HepG2 (cell line): Measurements from ENCODE around the gene TPPP3. TPM values are rescaled to one million over a fixed set of nuclear protein-coding genes. Genes with fewer than 3 reads are reported as not detected.

Source experiments
- PCBP1 ChIP-seq: fragments of 200-400 bp; formaldehyde crosslinking; IDR thresholded peaks from 2 replicates; pipeline ENCODE4 v1.6.1; 2017; ENCODE audit warnings: mild to moderate bottlenecking, low read depth, low read length, borderline replicate concordance
- RBM39 ChIP-seq: fragments of 200-400 bp; formaldehyde crosslinking; IDR thresholded peaks from one replicate; pipeline ENCODE4 v1.6.1; 2018; ENCODE audit warnings: antibody characterized with exemption, mild to moderate bottlenecking, low read depth, low read length; ENCODE audit not compliant: poor library complexity, severe bottlenecking
- SIN3A ChIP-seq: IDR thresholded peaks from 2 replicates; pipeline ENCODE4 v1.6.1; 2011; ENCODE audit warnings: low read depth, mild to moderate bottlenecking, control low read depth, low read length, borderline replicate concordance
- SP5 ChIP-seq: IDR thresholded peaks from 2 replicates; pipeline ENCODE4 v1.6.1; 2016; ENCODE audit warnings: low read depth, borderline replicate concordance
- ZFP41 ChIP-seq: sonication (generic); formaldehyde crosslinking; IDR thresholded peaks from 2 replicates; pipeline ENCODE4 v1.4.0; 2020; ENCODE audit warnings: mild to moderate bottlenecking, missing genetic modification reagents, borderline replicate concordance
- ZNF343 ChIP-seq: sonication (generic); formaldehyde crosslinking; IDR thresholded peaks from 2 replicates; pipeline ENCODE4 v1.4.0; 2020; ENCODE audit warnings: mild to moderate bottlenecking, missing genetic modification reagents
- ZNF362 ChIP-seq: sonication (generic); formaldehyde crosslinking; IDR thresholded peaks from 2 replicates; pipeline ENCODE4 v1.4.0; 2020; ENCODE audit warnings: missing genetic modification reagents, mild to moderate bottlenecking, borderline replicate concordance
- ZNF431 ChIP-seq: sonication (generic); formaldehyde crosslinking; IDR thresholded peaks from 2 replicates; pipeline ENCODE4 v1.9.0; 2022; ENCODE audit warnings: missing genetic modification reagents, low read depth, mild to moderate bottlenecking, borderline replicate concordance
- ZNF543 ChIP-seq: sonication (generic); formaldehyde crosslinking; IDR thresholded peaks from 2 replicates; pipeline ENCODE4 v1.4.0; 2020; ENCODE audit warnings: mild to moderate bottlenecking, missing genetic modification reagents
- ZNF546 ChIP-seq: sonication (generic); formaldehyde crosslinking; conservative IDR thresholded peaks from 2 replicates; pipeline ENCODE4 v1.8.1; 2023; ENCODE audit warnings: mild to moderate bottlenecking, missing genetic modification reagents
- ZNF574 ChIP-seq: sonication (generic); formaldehyde crosslinking; IDR thresholded peaks from 2 replicates; pipeline ENCODE4 v1.4.0; 2020; ENCODE audit warnings: missing genetic modification reagents
- polyA plus RNA-seq, 8 experiments: library from polyadenylated mRNA; depleted of rRNA in 3 of 8; stranded (reverse) in 7 of 8; unstranded in 1 of 8; fragments of >200 nt; fragmentation: Illumina TruSeq in 4 of 8; extraction: Trizol in 4 of 8; gene quantifications; 2 replicates each; pipeline versions ENCODE4 v1.2.1 to v1.2.3, GENCODE V29; 2011 to 2016; ENCODE audit warnings: low read depth in 4 of 8, missing spikeins in 1 of 8, mixed read lengths in 1 of 8; ENCODE audit not compliant: insufficient read depth in 1 of 8
- total RNA-seq, 5 experiments: library from RNA; depleted of rRNA; stranded (reverse); fragments of >200 nt; fragmentation: Illumina TruSeq; extraction: Trizol; gene quantifications; 2 replicates each; pipeline ENCODE4 v1.2.3, GENCODE V29; 2016; ENCODE audit warnings: low read depth in 1 of 5
- TF ChIP-seq, protein P1 (sequence below): sonication (generic); formaldehyde crosslinking; IDR thresholded peaks from one replicate; pipeline ENCODE4 v1.5.1; 2020; ENCODE audit warnings: mild to moderate bottlenecking, missing genetic modification reagents; ENCODE audit errors: not compliant biosample characterization

The TPPP3 gene
- total and polyA plus RNA-seq, 2 of the 13 experiments (the other 11 are each of a cell fraction or from before 2014, with no cell fraction given), result 0.16 to 0.44 TPM

- TF ChIP-seq PCBP1 (no peak), ZNF574 (CRISPR knock-in tag) (peak; percentile 71; the same call in 1 of the 2 replicates), ZNF543 (CRISPR knock-in tag) (no peak; the same call in 1 of the 2 replicates), SP5 (peak; percentile 9; the same call in 1 of the 2 replicates), SIN3A (peak; percentile 52; the same call in 1 of the 2 replicates), RBM39 (peak; percentile 64), ZNF343 (CRISPR knock-in tag) (no peak), ZFP41 (CRISPR knock-in tag) (no peak), ZNF546 (CRISPR knock-in tag) (0 out of 2 replicates have a peak, but pooled peaks have one; percentile 37), ZNF362 (0 out of 2 replicates have a peak, but pooled peaks have one; percentile 24), ZNF431 (CRISPR knock-in tag) (0 out of 2 replicates have a peak, but pooled peaks have one; percentile 46)
- TF ChIP-seq, protein P1, sequence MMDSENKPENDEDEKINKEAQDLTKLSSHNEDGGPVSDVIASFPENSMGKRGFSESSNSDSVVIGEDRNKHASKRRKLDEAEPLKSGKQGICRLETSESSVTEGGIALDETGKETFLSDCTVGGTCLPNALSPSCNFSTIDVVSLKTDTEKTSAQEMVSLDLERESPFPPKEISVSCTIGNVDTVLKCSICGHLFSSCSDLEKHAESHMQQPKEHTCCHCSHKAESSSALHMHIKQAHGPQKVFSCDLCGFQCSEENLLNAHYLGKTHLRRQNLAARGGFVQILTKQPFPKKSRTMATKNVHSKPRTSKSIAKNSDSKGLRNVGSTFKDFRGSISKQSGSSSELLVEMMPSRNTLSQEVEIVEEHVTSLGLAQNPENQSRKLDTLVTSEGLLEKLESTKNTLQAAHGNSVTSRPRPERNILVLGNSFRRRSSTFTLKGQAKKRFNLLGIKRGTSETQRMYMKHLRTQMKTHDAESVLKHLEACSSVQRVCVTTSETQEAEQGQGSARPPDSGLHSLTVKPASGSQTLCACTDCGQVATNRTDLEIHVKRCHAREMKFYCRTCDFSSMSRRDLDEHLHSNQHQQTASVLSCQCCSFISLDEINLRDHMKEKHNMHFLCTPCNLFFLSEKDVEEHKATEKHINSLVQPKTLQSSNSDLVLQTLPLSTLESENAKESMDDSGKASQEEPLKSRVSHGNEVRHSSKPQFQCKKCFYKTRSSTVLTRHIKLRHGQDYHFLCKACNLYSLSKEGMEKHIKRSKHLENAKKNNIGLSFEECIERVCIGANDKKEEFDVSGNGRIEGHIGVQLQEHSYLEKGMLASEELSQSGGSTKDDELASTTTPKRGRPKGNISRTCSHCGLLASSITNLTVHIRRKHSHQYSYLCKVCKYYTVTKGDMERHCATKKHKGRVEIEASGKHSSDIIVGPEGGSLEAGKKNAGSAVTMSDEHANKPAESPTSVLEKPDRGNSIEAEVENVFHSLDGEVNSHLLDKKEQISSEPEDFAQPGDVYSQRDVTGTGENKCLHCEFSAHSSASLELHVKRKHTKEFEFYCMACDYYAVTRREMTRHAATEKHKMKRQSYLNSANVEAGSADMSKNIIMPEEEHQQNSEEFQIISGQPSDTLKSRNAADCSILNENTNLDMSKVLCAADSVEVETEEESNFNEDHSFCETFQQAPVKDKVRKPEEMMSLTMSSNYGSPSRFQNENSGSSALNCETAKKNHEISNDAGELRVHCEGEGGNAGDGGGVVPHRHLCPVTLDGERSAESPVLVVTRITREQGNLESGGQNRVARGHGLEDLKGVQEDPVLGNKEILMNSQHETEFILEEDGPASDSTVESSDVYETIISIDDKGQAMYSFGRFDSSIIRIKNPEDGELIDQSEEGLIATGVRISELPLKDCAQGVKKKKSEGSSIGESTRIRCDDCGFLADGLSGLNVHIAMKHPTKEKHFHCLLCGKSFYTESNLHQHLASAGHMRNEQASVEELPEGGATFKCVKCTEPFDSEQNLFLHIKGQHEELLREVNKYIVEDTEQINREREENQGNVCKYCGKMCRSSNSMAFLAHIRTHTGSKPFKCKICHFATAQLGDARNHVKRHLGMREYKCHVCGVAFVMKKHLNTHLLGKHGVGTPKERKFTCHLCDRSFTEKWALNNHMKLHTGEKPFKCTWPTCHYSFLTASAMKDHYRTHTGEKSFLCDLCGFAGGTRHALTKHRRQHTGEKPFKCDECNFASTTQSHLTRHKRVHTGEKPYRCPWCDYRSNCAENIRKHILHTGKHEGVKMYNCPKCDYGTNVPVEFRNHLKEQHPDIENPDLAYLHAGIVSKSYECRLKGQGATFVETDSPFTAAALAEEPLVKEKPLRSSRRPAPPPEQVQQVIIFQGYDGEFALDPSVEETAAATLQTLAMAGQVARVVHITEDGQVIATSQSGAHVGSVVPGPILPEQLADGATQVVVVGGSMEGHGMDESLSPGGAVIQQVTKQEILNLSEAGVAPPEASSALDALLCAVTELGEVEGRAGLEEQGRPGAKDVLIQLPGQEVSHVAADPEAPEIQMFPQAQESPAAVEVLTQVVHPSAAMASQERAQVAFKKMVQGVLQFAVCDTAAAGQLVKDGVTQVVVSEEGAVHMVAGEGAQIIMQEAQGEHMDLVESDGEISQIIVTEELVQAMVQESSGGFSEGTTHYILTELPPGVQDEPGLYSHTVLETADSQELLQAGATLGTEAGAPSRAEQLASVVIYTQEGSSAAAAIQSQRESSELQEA, result peak; percentile 68
Measured at GRCh38 chr16:67415872-67416793, 22.8 kb upstream of the TPPP3 start, which contains the start of gene ZDHHC1 (continued).
